HepG2 (cell line): ENCODE results near the gene LMF2.

Source experiments
- DPF2 ChIP-seq: sonication (generic); formaldehyde crosslinking; IDR thresholded peaks from 2 replicates; pipeline ENCODE4 v1.4.0; 2020; ENCODE audit warnings: mild to moderate bottlenecking, low read depth, missing genetic modification reagents, borderline replicate concordance
- EZH2 ChIP-seq: conservative IDR thresholded peaks from 2 replicates; pipeline ENCODE4 v1.6.1; 2012; ENCODE audit warnings: mild to moderate bottlenecking, low read depth, low read length, moderate library complexity
- IRF2 ChIP-seq: IDR thresholded peaks from 2 replicates; pipeline ENCODE4 v1.6.1; 2018; ENCODE audit warnings: missing genetic modification reagents, missing compliant biosample characterization
- NR3C1 ChIP-seq: sonication (generic); formaldehyde crosslinking; IDR thresholded peaks from 2 replicates; pipeline ENCODE4 v1.4.0; 2020; ENCODE audit warnings: missing genetic modification reagents
- POLR2AphosphoS5 ChIP-seq: IDR thresholded peaks from 2 replicates; pipeline ENCODE4 v1.6.1; 2012; ENCODE audit warnings: low read depth, low read length
- RAD21 ChIP-seq: fragments of 450-650 bp; formaldehyde crosslinking; IDR thresholded peaks from 2 replicates; pipeline ENCODE4 v1.5.0; 2020; ENCODE audit warnings: mild to moderate bottlenecking
- SMAD3 ChIP-seq: sonication (generic); formaldehyde crosslinking; IDR thresholded peaks from 2 replicates; pipeline ENCODE4 v1.4.0; 2020; ENCODE audit warnings: missing genetic modification reagents
- ZNF549 ChIP-seq: sonication (generic); formaldehyde crosslinking; IDR thresholded peaks from 2 replicates; pipeline ENCODE4 v1.5.0; 2020; ENCODE audit warnings: missing genetic modification reagents
- TF ChIP-seq, protein P1 (sequence below): sonication (generic); formaldehyde crosslinking; IDR thresholded peaks from 2 replicates; pipeline ENCODE4 v1.5.0; 2020; ENCODE audit warnings: mild to moderate bottlenecking, missing genetic modification reagents, moderate library complexity

DNA sequence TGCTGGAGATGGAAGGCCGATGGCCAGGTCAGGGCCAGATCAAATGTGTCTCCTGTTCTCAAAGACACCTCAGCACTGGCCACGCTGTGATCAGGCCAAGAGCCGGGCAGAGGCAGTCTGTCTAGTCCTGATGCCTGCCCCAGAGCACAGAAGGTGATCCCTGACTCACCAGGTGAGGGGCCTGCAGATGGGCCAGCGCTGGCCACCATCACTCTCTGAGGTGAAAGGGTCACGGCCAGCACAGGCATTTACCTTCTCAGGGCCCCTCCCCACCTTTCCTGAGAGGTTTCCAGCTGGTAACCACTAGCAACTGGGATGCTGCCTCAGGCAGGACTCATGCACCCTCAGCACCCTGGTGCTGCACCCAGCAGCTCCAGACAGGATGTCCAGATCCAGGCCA, 35.5 kb downstream of the LMF2 start:
- TF ChIP-seq NR3C1 (CRISPR knock-in tag) (no peak), DPF2 (no peak), POLR2AphosphoS5 (no peak), IRF2 (no peak), RAD21 (CRISPR knock-in tag) (no peak), EZH2 (no peak), SMAD3 (CRISPR knock-in tag) (no peak), ZNF549 (CRISPR knock-in tag) (no peak)
- TF ChIP-seq, protein P1, sequence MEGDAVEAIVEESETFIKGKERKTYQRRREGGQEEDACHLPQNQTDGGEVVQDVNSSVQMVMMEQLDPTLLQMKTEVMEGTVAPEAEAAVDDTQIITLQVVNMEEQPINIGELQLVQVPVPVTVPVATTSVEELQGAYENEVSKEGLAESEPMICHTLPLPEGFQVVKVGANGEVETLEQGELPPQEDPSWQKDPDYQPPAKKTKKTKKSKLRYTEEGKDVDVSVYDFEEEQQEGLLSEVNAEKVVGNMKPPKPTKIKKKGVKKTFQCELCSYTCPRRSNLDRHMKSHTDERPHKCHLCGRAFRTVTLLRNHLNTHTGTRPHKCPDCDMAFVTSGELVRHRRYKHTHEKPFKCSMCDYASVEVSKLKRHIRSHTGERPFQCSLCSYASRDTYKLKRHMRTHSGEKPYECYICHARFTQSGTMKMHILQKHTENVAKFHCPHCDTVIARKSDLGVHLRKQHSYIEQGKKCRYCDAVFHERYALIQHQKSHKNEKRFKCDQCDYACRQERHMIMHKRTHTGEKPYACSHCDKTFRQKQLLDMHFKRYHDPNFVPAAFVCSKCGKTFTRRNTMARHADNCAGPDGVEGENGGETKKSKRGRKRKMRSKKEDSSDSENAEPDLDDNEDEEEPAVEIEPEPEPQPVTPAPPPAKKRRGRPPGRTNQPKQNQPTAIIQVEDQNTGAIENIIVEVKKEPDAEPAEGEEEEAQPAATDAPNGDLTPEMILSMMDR (CRISPR knock-in tag): no peak
